ENCODE measurements around the gene PCDHGA5.

Gene PCDHGA5

GRCh38 chr5:141351591-141351990 lies 12.4 kb upstream of the PCDHGA5 start:
- TF ChIP-seq MYC (IDR thresholded peaks at IDR 0.05; ENCODE audit: low read depth, low read length), result no peak
- TF ChIP-seq POLR2A (IDR thresholded peaks at IDR 0.05; ENCODE audit: extremely low read depth, insufficient read length), result no peak
- no peak for TF ChIP-seq MAX (IDR thresholded peaks at IDR 0.05; ENCODE audit: low read depth, low read length)
- TF ChIP-seq CTCF (IDR thresholded peaks at IDR 0.05; ENCODE audit: low read depth, low read length), result no peak
- no peak for DNase-seq (ENCODE audit: low read depth)
- H3K4me3 ChIP-seq (ENCODE audit: low read depth, low read length), result no peak overlapping the region

DNA sequence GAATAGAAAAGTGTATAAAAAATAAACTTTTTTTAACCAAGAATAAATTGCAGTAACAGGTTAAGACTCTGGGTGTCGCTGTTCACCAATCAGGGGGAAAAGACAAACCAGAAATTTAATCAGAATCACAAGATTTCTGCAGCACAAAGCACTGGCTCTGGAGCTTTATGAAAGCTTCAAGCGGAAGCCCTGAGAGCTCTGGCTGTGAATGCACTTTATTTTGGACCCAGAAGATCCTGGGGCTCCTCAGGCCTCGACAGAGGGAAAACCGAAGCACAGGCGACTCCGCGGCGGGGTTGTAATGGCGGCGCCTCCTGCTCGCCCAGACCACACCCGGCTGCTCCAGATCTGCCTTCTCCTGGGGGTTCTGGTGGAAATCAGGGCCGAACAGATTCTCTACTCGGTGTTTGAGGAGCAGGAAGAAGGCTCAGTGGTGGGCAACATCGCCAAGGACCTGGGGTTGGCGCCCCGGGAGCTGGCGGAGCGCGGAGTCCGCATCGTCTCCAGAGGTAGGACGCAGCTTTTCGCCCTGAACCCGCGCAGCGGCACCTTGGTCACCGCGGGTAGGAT lies 9.0 kb upstream of the PCDHGA5 start, which contains the start of gene PCDHGA4:
TSS of gene PCDHGA4 (plus strand) at position 122 of the 570 bp plus-strand sequence. CDS start at position 209, 87 bp downstream.
- DNase-seq (ENCODE audit: low read depth), result peak; percentile 26
- TF ChIP-seq CTCF (IDR thresholded peaks at IDR 0.05; ENCODE audit: low read depth, low read length) (peak; percentile 35), POLR2A (IDR thresholded peaks at IDR 0.05; ENCODE audit: extremely low read depth, insufficient read length) (no peak)
- H3K4me3 ChIP-seq (ENCODE audit: low read depth, low read length), result no peak within 1 kb of the TSS

DNA sequence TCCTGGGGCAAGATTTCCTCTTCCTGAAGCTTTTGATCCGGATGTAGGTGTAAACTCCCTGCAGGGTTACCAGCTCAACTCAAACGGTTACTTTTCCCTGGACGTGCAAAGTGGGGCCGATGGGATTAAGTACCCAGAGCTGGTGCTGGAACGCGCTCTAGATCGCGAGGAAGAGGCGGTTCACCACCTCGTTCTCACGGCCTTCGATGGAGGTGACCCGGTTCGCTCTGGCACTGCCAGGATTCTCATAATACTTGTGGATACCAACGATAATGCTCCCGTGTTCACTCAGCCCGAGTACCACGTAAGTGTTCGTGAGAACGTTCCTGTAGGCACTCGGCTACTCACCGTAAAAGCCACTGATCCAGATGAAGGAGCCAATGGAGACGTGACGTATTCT lies 8.3 kb upstream of the PCDHGA5 start:
- DNase-seq (ENCODE audit: low read depth), result no peak
- no peak for TF ChIP-seq CTCF (IDR thresholded peaks at IDR 0.05; ENCODE audit: low read depth, low read length)
- TF ChIP-seq POLR2A (IDR thresholded peaks at IDR 0.05; ENCODE audit: extremely low read depth, insufficient read length), result no peak
- no peak for TF ChIP-seq MYC (IDR thresholded peaks at IDR 0.05; ENCODE audit: low read depth, low read length)
- no peak for TF ChIP-seq MAX (IDR thresholded peaks at IDR 0.05; ENCODE audit: low read depth, low read length)
- no peak overlapping the region for H3K4me3 ChIP-seq (ENCODE audit: low read depth, low read length)

DNA sequence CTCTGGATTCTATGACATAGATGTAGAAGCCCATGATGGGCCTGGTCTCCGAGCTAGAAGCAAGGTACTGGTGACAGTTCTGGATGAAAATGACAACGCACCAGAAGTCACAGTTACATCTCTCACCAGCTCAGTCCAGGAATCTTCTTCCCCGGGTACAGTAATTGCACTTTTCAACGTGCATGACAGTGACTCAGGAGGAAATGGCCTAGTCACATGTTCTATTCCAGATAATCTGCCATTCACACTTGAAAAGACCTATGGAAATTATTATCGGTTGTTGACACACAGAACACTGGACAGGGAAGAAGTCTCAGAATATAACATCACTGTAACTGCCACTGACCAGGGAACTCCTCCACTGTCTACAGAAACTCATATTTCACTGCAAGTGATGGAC lies 7.8 kb upstream of the PCDHGA5 start:
- TF ChIP-seq MYC (IDR thresholded peaks at IDR 0.05; ENCODE audit: low read depth, low read length), result no peak
- no peak for TF ChIP-seq CTCF (IDR thresholded peaks at IDR 0.05; ENCODE audit: low read depth, low read length)
- TF ChIP-seq POLR2A (IDR thresholded peaks at IDR 0.05; ENCODE audit: extremely low read depth, insufficient read length), result no peak
- TF ChIP-seq MAX (IDR thresholded peaks at IDR 0.05; ENCODE audit: low read depth, low read length), result no peak
- no peak for DNase-seq (ENCODE audit: low read depth)
- no peak overlapping the region for H3K4me3 ChIP-seq (ENCODE audit: low read depth, low read length)

GRCh38 chr5:141356950-141357349 lies 7.0 kb upstream of the PCDHGA5 start:
- DNase-seq (ENCODE audit: low read depth), result no peak
- no peak overlapping the region for H3K4me3 ChIP-seq (ENCODE audit: low read depth, low read length)
- TF ChIP-seq MAX (IDR thresholded peaks at IDR 0.05; ENCODE audit: low read depth, low read length) (no peak), POLR2A (IDR thresholded peaks at IDR 0.05; ENCODE audit: extremely low read depth, insufficient read length) (no peak)

DNA sequence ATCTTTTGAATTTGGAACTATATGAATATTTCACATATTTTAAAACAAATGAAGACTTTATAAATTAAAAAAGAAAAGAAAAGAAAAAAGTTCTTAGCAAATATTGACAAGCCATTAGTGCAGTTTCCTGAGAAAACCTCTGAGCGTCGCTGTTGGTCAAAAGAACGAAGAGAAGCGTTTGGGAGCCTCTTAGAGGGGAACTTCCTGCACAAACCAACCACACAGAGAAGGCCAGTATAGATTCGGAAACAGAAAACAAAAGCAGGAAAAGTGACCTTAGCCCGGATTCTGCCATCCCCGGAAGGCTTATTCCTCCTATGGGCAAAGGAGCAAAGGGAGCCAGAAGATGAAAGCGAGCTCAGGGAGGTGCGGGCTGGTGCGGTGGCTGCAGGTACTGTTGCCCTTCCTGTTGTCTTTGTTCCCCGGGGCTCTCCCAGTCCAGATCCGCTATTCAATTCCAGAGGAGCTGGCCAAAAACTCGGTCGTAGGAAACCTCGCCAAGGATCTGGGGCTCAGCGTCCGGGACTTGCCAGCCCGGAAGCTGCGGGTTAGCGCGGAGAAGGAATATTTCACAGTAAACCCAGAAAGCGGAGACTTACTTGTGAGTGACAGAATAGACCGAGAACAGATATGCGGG lies 4.1 kb upstream of the PCDHGA5 start, which contains the start of gene PCDHGB2:
TSS of gene PCDHGB2 (plus strand) at position 205 of the 637 bp plus-strand sequence. CDS start at position 347, 142 bp downstream.
- H3K4me3 ChIP-seq (ENCODE audit: low read depth, low read length), result peak within 1 kb of the TSS; percentile 75
- TF ChIP-seq CTCF (IDR thresholded peaks at IDR 0.05; ENCODE audit: low read depth, low read length) (peak; percentile 62), MAX (IDR thresholded peaks at IDR 0.05; ENCODE audit: low read depth, low read length) (no peak)
- DNase-seq (ENCODE audit: low read depth), result peak; percentile 76

Data from NB4 (cell line).